ENCODE measurements around the gene STK32C. TPM values are rescaled to one million over a fixed set of nuclear protein-coding genes. Genes with fewer than 3 reads are reported as not detected.

Gene STK32C
- total and polyA plus RNA-seq, 4 donors = 14.5 to 41.6 (median 28.1) TPM

- Histone ChIP-seq H3K4me1 (ENCODE audit: control insufficient read depth, insufficient read depth, low read length) (peaks cover 58% of the 10 kb centered on the region), H3K27me3 (ENCODE audit: control insufficient read depth, insufficient read depth, low read length) (no peaks in the 10 kb centered on the region), H3K36me3 (ENCODE audit: control insufficient read depth, insufficient read depth, low read length) (peaks cover 10% of the 10 kb centered on the region), H3K9me3 (ENCODE audit: control insufficient read depth, insufficient read depth, low read length) (no peaks in the 10 kb centered on the region), H3K27ac (ENCODE audit: low read depth, low read length) (peak overlapping the region; percentile 67), H3K4me3 (ENCODE audit: low read depth, low read length) (no peak overlapping the region)
- 86% methylated on average over 9 of the region's 16 CpGs for WGBS (ENCODE audit: insufficient coverage)
- DNase-seq (ENCODE audit: low read depth in 4 of 6, low spot score in 6 of 6) = no peak
Measured at GRCh38 chr10:132264306-132264950, 43.3 kb downstream of the STK32C start.

GRCh38 chr10:132263866-132264265, 43.9 kb downstream of the STK32C start:
- Histone ChIP-seq H3K27ac (ENCODE audit: low read depth, low read length) (no peak overlapping the region), H3K27me3 (ENCODE audit: control insufficient read depth, insufficient read depth, low read length) (no peaks in the 10 kb centered on the region), H3K9me3 (ENCODE audit: control insufficient read depth, insufficient read depth, low read length) (no peaks in the 10 kb centered on the region), H3K4me3 (ENCODE audit: low read depth, low read length) (no peak overlapping the region), H3K4me1 (ENCODE audit: control insufficient read depth, insufficient read depth, low read length) (peaks cover 58% of the 10 kb centered on the region), H3K36me3 (ENCODE audit: control insufficient read depth, insufficient read depth, low read length) (peaks cover 10% of the 10 kb centered on the region)
- 67% methylated on average over 7 of the region's 9 CpGs for WGBS (ENCODE audit: insufficient coverage)
- no peak for DNase-seq (ENCODE audit: low read depth in 4 of 6, low spot score in 6 of 6)

- Histone ChIP-seq H3K4me3 (ENCODE audit: low read depth, low read length) (no peak overlapping the region), H3K36me3 (ENCODE audit: control insufficient read depth, insufficient read depth, low read length) (peaks cover 23% of the 10 kb centered on the region), H3K9me3 (ENCODE audit: control insufficient read depth, insufficient read depth, low read length) (no peaks in the 10 kb centered on the region), H3K4me1 (ENCODE audit: control insufficient read depth, insufficient read depth, low read length) (peaks cover 52% of the 10 kb centered on the region), H3K27me3 (ENCODE audit: control insufficient read depth, insufficient read depth, low read length) (no peaks in the 10 kb centered on the region), H3K27ac (ENCODE audit: low read depth, low read length) (peak overlapping the region; percentile 50)
- DNase-seq (ENCODE audit: low read depth in 4 of 6, low spot score in 6 of 6) = peak in 2 of 6 donors; percentile 72 to 74
- WGBS (ENCODE audit: insufficient coverage) = 43% methylated on average over 24 of the region's 27 CpGs
Measured at GRCh38 chr10:132259702-132260482, 47.9 kb downstream of the STK32C start.

- Histone ChIP-seq H3K36me3 (ENCODE audit: control insufficient read depth, insufficient read depth, low read length) (peaks cover 23% of the 10 kb centered on the region), H3K27ac (ENCODE audit: low read depth, low read length) (no peak overlapping the region), H3K4me3 (ENCODE audit: low read depth, low read length) (no peak overlapping the region), H3K9me3 (ENCODE audit: control insufficient read depth, insufficient read depth, low read length) (no peaks in the 10 kb centered on the region), H3K4me1 (ENCODE audit: control insufficient read depth, insufficient read depth, low read length) (peaks cover 39% of the 10 kb centered on the region), H3K27me3 (ENCODE audit: control insufficient read depth, insufficient read depth, low read length) (no peaks in the 10 kb centered on the region)
- 92% methylated on average over 23 of the region's 23 CpGs for WGBS (ENCODE audit: insufficient coverage)
- DNase-seq (ENCODE audit: low read depth in 4 of 6, low spot score in 6 of 6) = no peak
Measured at GRCh38 chr10:132258423-132258822, 49.3 kb downstream of the STK32C start.

GRCh38 chr10:132257907-132258306, 49.8 kb downstream of the STK32C start:
- DNase-seq (ENCODE audit: low read depth in 4 of 6, low spot score in 6 of 6) = no peak
- WGBS (ENCODE audit: insufficient coverage) = 90% methylated on average over 7 of the region's 9 CpGs
- no peaks in the 10 kb centered on the region for H3K9me3 ChIP-seq (ENCODE audit: control insufficient read depth, insufficient read depth, low read length)
- H3K4me1 ChIP-seq (ENCODE audit: control insufficient read depth, insufficient read depth, low read length) = peaks cover 39% of the 10 kb centered on the region
- H3K4me3 ChIP-seq (ENCODE audit: low read depth, low read length) = no peak overlapping the region
- no peaks in the 10 kb centered on the region for H3K27me3 ChIP-seq (ENCODE audit: control insufficient read depth, insufficient read depth, low read length)
- peaks cover 23% of the 10 kb centered on the region for H3K36me3 ChIP-seq (ENCODE audit: control insufficient read depth, insufficient read depth, low read length)
- H3K27ac ChIP-seq (ENCODE audit: low read depth, low read length) = no peak overlapping the region

GRCh38 chr10:132257271-132257670, 50.5 kb downstream of the STK32C start:
- no peak overlapping the region for H3K4me3 ChIP-seq (ENCODE audit: low read depth, low read length)
- H3K27me3 ChIP-seq (ENCODE audit: control insufficient read depth, insufficient read depth, low read length) = no peaks in the 10 kb centered on the region
- peaks cover 29% of the 10 kb centered on the region for H3K36me3 ChIP-seq (ENCODE audit: control insufficient read depth, insufficient read depth, low read length)
- no peak for DNase-seq (ENCODE audit: low read depth in 4 of 6, low spot score in 6 of 6)
- H3K9me3 ChIP-seq (ENCODE audit: control insufficient read depth, insufficient read depth, low read length) = no peaks in the 10 kb centered on the region
- WGBS (ENCODE audit: insufficient coverage) = no CpG with 5 or more reads among the region's 8 CpGs
- H3K27ac ChIP-seq (ENCODE audit: low read depth, low read length) = no peak overlapping the region
- peaks cover 39% of the 10 kb centered on the region for H3K4me1 ChIP-seq (ENCODE audit: control insufficient read depth, insufficient read depth, low read length)

- Histone ChIP-seq H3K27ac (ENCODE audit: low read depth, low read length) (no peak overlapping the region), H3K27me3 (ENCODE audit: control insufficient read depth, insufficient read depth, low read length) (no peaks in the 10 kb centered on the region), H3K9me3 (ENCODE audit: control insufficient read depth, insufficient read depth, low read length) (no peaks in the 10 kb centered on the region), H3K4me1 (ENCODE audit: control insufficient read depth, insufficient read depth, low read length) (peaks cover 39% of the 10 kb centered on the region), H3K4me3 (ENCODE audit: low read depth, low read length) (no peak overlapping the region), H3K36me3 (ENCODE audit: control insufficient read depth, insufficient read depth, low read length) (peaks cover 29% of the 10 kb centered on the region)
- WGBS (ENCODE audit: insufficient coverage) = 82% methylated on average over 4 of the region's 5 CpGs
- DNase-seq (ENCODE audit: low read depth in 4 of 6, low spot score in 6 of 6) = no peak
Measured at GRCh38 chr10:132256866-132257265, 50.9 kb downstream of the STK32C start.

GRCh38 chr10:132255489-132256344, 52.0 kb downstream of the STK32C start:
- WGBS (ENCODE audit: insufficient coverage) = 84% methylated on average over 23 of the region's 23 CpGs
- H3K4me1 ChIP-seq (ENCODE audit: control insufficient read depth, insufficient read depth, low read length) = peaks cover 45% of the 10 kb centered on the region
- H3K9me3 ChIP-seq (ENCODE audit: control insufficient read depth, insufficient read depth, low read length) = no peaks in the 10 kb centered on the region
- no peaks in the 10 kb centered on the region for H3K27me3 ChIP-seq (ENCODE audit: control insufficient read depth, insufficient read depth, low read length)
- H3K4me3 ChIP-seq (ENCODE audit: low read depth, low read length) = no peak overlapping the region
- peaks cover 31% of the 10 kb centered on the region for H3K36me3 ChIP-seq (ENCODE audit: control insufficient read depth, insufficient read depth, low read length)
- DNase-seq (ENCODE audit: low read depth in 4 of 6, low spot score in 6 of 6) = no peak
- no peak overlapping the region for H3K27ac ChIP-seq (ENCODE audit: low read depth, low read length)

GRCh38 chr10:132254841-132255240, 52.9 kb downstream of the STK32C start:
- H3K27me3 ChIP-seq (ENCODE audit: control insufficient read depth, insufficient read depth, low read length) = no peaks in the 10 kb centered on the region
- H3K4me1 ChIP-seq (ENCODE audit: control insufficient read depth, insufficient read depth, low read length) = peaks cover 36% of the 10 kb centered on the region
- 86% methylated on average over 11 of the region's 14 CpGs for WGBS (ENCODE audit: insufficient coverage)
- H3K36me3 ChIP-seq (ENCODE audit: control insufficient read depth, insufficient read depth, low read length) = peaks cover 23% of the 10 kb centered on the region
- no peaks in the 10 kb centered on the region for H3K9me3 ChIP-seq (ENCODE audit: control insufficient read depth, insufficient read depth, low read length)
- H3K27ac ChIP-seq (ENCODE audit: low read depth, low read length) = no peak overlapping the region
- DNase-seq (ENCODE audit: low read depth in 4 of 6, low spot score in 6 of 6) = no peak
- H3K4me3 ChIP-seq (ENCODE audit: low read depth, low read length) = no peak overlapping the region

Measured in spinal cord (tissue), 10 donors.